GM12878 (cell line): ENCODE data around the gene PDE6A. TPM values are rescaled to one million over a fixed set of nuclear protein-coding genes. Genes with fewer than 3 reads are reported as not detected.

Experiments
- ATAC-seq: fragments of 200-7000 bp; cut with Tn5 transposase; 3 replicates; pipeline ENCODE4 v1.9.1; 2020; ENCODE audit warnings: mild to moderate bottlenecking, moderate library complexity
- BruUV-seq: library from RNA; stranded (reverse); fragments of 400-500 nt; replicated peaks from 2 replicates; lab custom pipeline; 2021; lab: Mats Ljungman, UMichigan
- CTCF ChIA-PET: fragments of 300-600 bp; sonication (Branson Sonifier 250); formaldehyde crosslinking; extraction: SDS; loops from one replicate; lab custom pipeline; 2021; ENCODE audit warnings: inconsistent platforms; lab: Yijun Ruan, JAX
- POLR2A ChIA-PET: fragments of 350-600 bp; formaldehyde crosslinking; extraction: SDS; loops from one replicate; lab custom pipeline; 2021; ENCODE audit warnings: inconsistent platforms; lab: Charles Lee
- RAD21 ChIA-PET: fragments of 300-600 bp; sonication (Branson Sonifier 250); formaldehyde crosslinking; loops from one replicate; lab custom pipeline; 2023; ENCODE audit warnings: antibody characterized with exemption; ENCODE audit not compliant: unreplicated experiment; lab: Charles Lee
- SMC1A ChIA-PET: fragments of 300-600 bp; sonication (Branson Sonifier 250); formaldehyde crosslinking; loops from one replicate; lab custom pipeline; 2023; ENCODE audit not compliant: unreplicated experiment, uncharacterized antibody; lab: Charles Lee
- DNase-seq: peaks from one replicate; pipeline ENCODE4 v3.0.0-alpha.2; 2011; ENCODE audit warnings: low read depth, low spot score
- FAIRE-seq: peaks from 3 replicates; lab custom pipeline; 2011; peaks lifted over from hg19 to GRCh38; lab: Jason Lieb, UNC
- H2AFZ ChIP-seq: 2 replicates; pipeline ENCODE4 v1.6.0; 2011; ENCODE audit warnings: low read depth, low read length, control low read depth; ENCODE audit not compliant: control insufficient read depth
- H3K27ac ChIP-seq: 2 replicates; pipeline ENCODE4 v1.5.1; 2011; ENCODE audit warnings: control low read depth; ENCODE audit not compliant: control insufficient read depth, insufficient read depth
- H3K27me3 ChIP-seq, 2 experiments: replicated peaks in 1 of 2; 2 replicates each; pipeline versions ENCODE4 v1.6.0 to v1.6.1; 2011; ENCODE audit warnings: low read length in 1 of 2; ENCODE audit not compliant: control insufficient read depth in 2 of 2, insufficient read depth in 2 of 2
- H3K36me3 ChIP-seq, 2 experiments: 2 replicates each; pipeline ENCODE4 v1.5.1; 2011; ENCODE audit warnings: low read length in 1 of 2; ENCODE audit not compliant: control insufficient read depth in 2 of 2, insufficient read depth in 2 of 2
- H3K4me1 ChIP-seq: 2 replicates; pipeline ENCODE4 v1.6.1; 2011; ENCODE audit warnings: mild to moderate bottlenecking, low read length, moderate library complexity, mixed read lengths; ENCODE audit not compliant: control insufficient read depth, insufficient read depth
- H3K4me2 ChIP-seq: 2 replicates; pipeline ENCODE4 v1.6.0; 2011; ENCODE audit warnings: control low read depth; ENCODE audit not compliant: control insufficient read depth, insufficient read depth
- H3K4me3 ChIP-seq: fragments of 200-600 bp; sonication (generic); 2 replicates; pipeline ENCODE4 v1.5.1; 2016
- H3K79me2 ChIP-seq: 2 replicates; pipeline ENCODE4 v1.6.0; 2011; ENCODE audit warnings: low read length; ENCODE audit not compliant: control insufficient read depth, insufficient read depth
- H3K9ac ChIP-seq: 2 replicates; pipeline ENCODE4 v1.8.0; 2011; ENCODE audit warnings: low read length, control low read depth, mixed read lengths; ENCODE audit not compliant: control insufficient read depth, insufficient read depth
- H3K9me3 ChIP-seq: replicated peaks from 3 replicates; pipeline ENCODE4 v1.5.1; 2011; ENCODE audit warnings: mild to moderate bottlenecking, low read length; ENCODE audit not compliant: control insufficient read depth, insufficient read depth
- H4K20me1 ChIP-seq: 2 replicates; pipeline ENCODE4 v1.6.0; 2011; ENCODE audit not compliant: control insufficient read depth, insufficient read depth
- HSF1 ChIP-seq: fragments of 150-350 bp; IDR thresholded peaks from 2 replicates; pipeline ENCODE4 v1.6.1; 2014; ENCODE audit warnings: mild to moderate bottlenecking, low read depth, low read length
- RUNX3 ChIP-seq: IDR thresholded peaks from 2 replicates; pipeline ENCODE4 v1.6.1; 2012; ENCODE audit warnings: low read length, inconsistent platforms
- SPI1 ChIP-seq: IDR thresholded peaks from 2 replicates; pipeline ENCODE4 v1.6.1; 2011; ENCODE audit warnings: low read depth, mild to moderate bottlenecking, low read length, moderate library complexity, borderline replicate concordance; ENCODE audit not compliant: insufficient read depth
- STAT1 ChIP-seq: fragments of 450-650 bp; conservative IDR thresholded peaks from 2 replicates; pipeline ENCODE4 v1.6.1; 2014; ENCODE audit warnings: antibody characterized with exemption, mild to moderate bottlenecking
- YY1 ChIP-seq: IDR thresholded peaks from 2 replicates; pipeline ENCODE4 v1.6.1; 2011; ENCODE audit warnings: low read depth, mild to moderate bottlenecking, low read length
- ZBTB40 ChIP-seq: fragments of 450-650 bp; IDR thresholded peaks from 2 replicates; pipeline ENCODE4 v1.6.1; 2016; ENCODE audit warnings: mild to moderate bottlenecking, moderate library complexity, borderline replicate concordance
- WGBS: methylation state at CpG from one replicate; pipeline ENCODE4 v1.1.6; 2016; ENCODE audit warnings: low lambda C conversion rate; ENCODE audit not compliant: insufficient replicate concordance, insufficient coverage; ENCODE audit errors: missing lambda C conversion rate; 5-methylcytosine and 5-hydroxymethylcytosine counted together
- in situ Hi-C: fragments of 300-500 bp; cut with MboI; formaldehyde crosslinking; loops from 9 replicates; pipeline ENCODE4 v1.14.3; 2018; ENCODE audit warnings: mixed read lengths
- intact Hi-C: fragments of 100-400 bp; cut with micrococcal nuclease; formaldehyde crosslinking; loops from one replicate; pipeline ENCODE4 v1.14.2; 2022; ENCODE audit not compliant: unreplicated experiment
- polyA plus RNA-seq, 11 experiments: library from polyadenylated mRNA; depleted of rRNA in 4 of 11; unstranded in 6 of 11; stranded (reverse) in 5 of 11; fragments of >200 nt; fragmentation: Nextera tagmentation in 4 of 11; fragmentation: Illumina TruSeq in 1 of 11; extraction: Ambion mirVana in 4 of 11; extraction: Trizol in 1 of 11; gene quantifications; 1 replicate in 1 of 11; 2 replicates in 10 of 11; pipeline versions ENCODE4 v1.2.1 to v1.2.3, GENCODE V29; 2011 to 2016; ENCODE audit warnings: inconsistent platforms in 2 of 11, missing spikeins in 2 of 11, low read depth in 1 of 11
- total RNA-seq, 4 experiments: library from RNA; depleted of rRNA in 3 of 4; stranded (reverse); fragments of >200 nt in 3 of 4; fragmentation: Illumina TruSeq in 1 of 4; extraction: Trizol in 1 of 4; gene quantifications; 2 replicates each; pipeline versions ENCODE4 v1.2.1 to v1.2.3, GENCODE V29; 2013 to 2021

PDE6A gene
- total and polyA plus RNA-seq, 10 of the 15 experiments (the other 5 are each of a cell fraction or from before 2014, with no cell fraction given): 0.05 to 0.26 TPM; not detected in 8

GRCh38 chr5:149820536-149821510 lies 123.8 kb downstream of the PDE6A start (continued):
- TF ChIP-seq SPI1 (no peak), RUNX3 (no peak), YY1 (no peak), STAT1 (no peak)

- Histone ChIP-seq H2AFZ (no peak overlapping the region), H3K4me1 (no peaks in the 10 kb centered on the region), H3K4me2 (no peak overlapping the region), H3K79me2 (peaks cover 15% of the 10 kb centered on the region), H4K20me1 (no peaks in the 10 kb centered on the region), H3K27me3 (no peaks in the 10 kb centered on the region), H3K9me3 (no peaks in the 10 kb centered on the region; the same call in 2 of the 3 replicates), H3K9ac (no peak overlapping the region), H3K36me3 (peaks cover 0 to 17% of the 10 kb centered on the region in 2 experiments; a peak in 2 of 4 replicates), H3K27ac (no peak overlapping the region), H3K4me3 (no peak overlapping the region)
- ChIA-PET SMC1A (interaction anchor here (0.6 to 3.1 kb wide), 9 partner anchors 9 to 302 kb away, joined by 3 to 11 read pairs (median 3); partner anchors contain the start of gene PPARGC1B), RAD21 (interaction anchor here (0.7 to 1.7 kb wide), 5 partner anchors 9 to 152 kb away, joined by 3 to 4 read pairs (median 3); no protein-coding TSS in a partner anchor), POLR2A (interaction anchor here (1.0 to 2.5 kb wide), 3 partner anchors 8 to 24 kb away, joined by 4 to 9 read pairs (median 6); no protein-coding TSS in a partner anchor), CTCF (interaction anchor here (0.8 to 4.1 kb wide), 11 partner anchors 9 to 183 kb away, joined by 3 to 14 read pairs (median 4); no protein-coding TSS in a partner anchor)
- no peak for FAIRE-seq
- WGBS: 100% methylated on average over 2 of the region's 2 CpGs
- TF ChIP-seq YY1: no peak
- TF ChIP-seq HSF1: no peak
- peak; percentile 40; the same call in 1 of the 2 replicates for TF ChIP-seq ZBTB40
- DNase-seq: no peak
- BruUV-seq: no TSS peak
- in situ Hi-C loops: no loop called here
- ATAC-seq: no peak
- intact Hi-C loops: no loop called here
Measured at GRCh38 chr5:149820012-149820411, 124.6 kb downstream of the PDE6A start.
